T-helper 9 cell (primary cell): ENCODE data around the gene ATP5PB.

Experiments used
- DNase-seq: peaks from one replicate; pipeline ENCODE4 v3.0.0-alpha.2; 2020

The ATP5PB gene

GRCh38 chr1:111509997-111510375 lies 60.7 kb downstream of the ATP5PB start:
- DNase-seq = no peak

DNA sequence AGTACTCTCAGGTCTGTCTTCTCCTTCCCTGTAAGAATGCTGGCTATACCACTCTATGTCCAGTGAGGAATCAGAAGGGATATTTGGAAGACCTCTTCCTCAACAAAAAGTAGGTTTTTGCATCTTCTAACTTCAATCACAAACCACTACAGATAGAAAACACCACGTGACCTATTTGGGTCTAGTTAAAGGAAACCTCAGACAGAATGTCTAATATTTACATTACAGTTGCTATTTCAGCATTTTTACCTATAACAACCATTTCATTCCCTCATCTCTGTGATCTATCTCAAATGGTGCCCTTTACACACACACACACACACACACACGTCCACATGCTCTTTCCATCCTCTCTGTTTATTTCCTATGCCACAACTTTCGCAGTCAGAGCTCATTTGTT lies 62.1 kb downstream of the ATP5PB start:
- DNase-seq = no peak
